Uterus (tissue), 4 donors: ENCODE data around the gene SASS6. TPM values are rescaled to one million over a fixed set of nuclear protein-coding genes. Genes with fewer than 3 reads are reported as not detected.

Source experiments
- DNase-seq, 2 donors: peaks; one replicate each; pipeline ENCODE4 v3.0.0-alpha.2; 2019 to 2020
- H3K27ac ChIP-seq, 2 donors: fragments of 200-600 bp; sonication (generic); 1 replicate in 1 of 2; 2 replicates in 1 of 2; pipeline ENCODE4 v1.5.1; 2016 to 2018
- H3K27me3 ChIP-seq, 2 donors: fragments of 200-600 bp; sonication (generic); one replicate each; pipeline ENCODE4 v1.5.1; 2018 to 2019; ENCODE audit warnings: control low read depth in 1 of 2
- H3K36me3 ChIP-seq, 2 donors: fragments of 200-600 bp; sonication (generic); one replicate each; pipeline ENCODE4 v1.5.1; 2019; ENCODE audit warnings: control low read depth in 1 of 2
- H3K4me1 ChIP-seq, 2 donors: fragments of 200-600 bp; sonication (generic); one replicate each; pipeline ENCODE4 v1.5.1; 2018 to 2019; ENCODE audit warnings: control low read depth in 1 of 2
- H3K4me3 ChIP-seq, 2 donors: fragments of 200-600 bp; sonication (generic); 1 replicate in 1 of 2; 2 replicates in 1 of 2; pipeline ENCODE4 v1.5.1; 2018 to 2019; ENCODE audit warnings: mild to moderate bottlenecking in 1 of 2
- H3K9me3 ChIP-seq, 2 donors: fragments of 200-600 bp; sonication (generic); one replicate each; pipeline ENCODE4 v1.5.1; 2019; ENCODE audit warnings: control low read depth in 1 of 2
- CTCF ChIP-seq, 4 experiments: fragments of 200-600 bp in 2 of 4; fragments of 450-650 bp in 2 of 4; sonication (generic) in 2 of 4; IDR thresholded peaks; one replicate each; pipeline ENCODE4 v1.5.1; 2016 to 2019; ENCODE audit warnings: antibody characterized with exemption in 4 of 4, mild to moderate bottlenecking in 2 of 4, moderate library complexity in 1 of 4
- POLR2A ChIP-seq, 2 donors: fragments of 450-650 bp; IDR thresholded peaks; one replicate each; pipeline ENCODE4 v1.6.1; 2016; ENCODE audit warnings: antibody characterized with exemption in 2 of 2, mild to moderate bottlenecking in 1 of 2, moderate library complexity in 1 of 2
- intact Hi-C: fragments of 100-400 bp; cut with DNase I; formaldehyde crosslinking; loops from one replicate; pipeline ENCODE4 v1.15.1; 2023; ENCODE audit warnings: low total_unique reads
- total RNA-seq, 4 donors: library from RNA; depleted of rRNA in 3 of 4; stranded (reverse); fragments of >200 nt in 3 of 4; gene quantifications; one replicate each; pipeline versions ENCODE4 v1.1.0 to v1.2.4, GENCODE V29; 2014 to 2023
- donor health status: DM: yes; HTN: yes; CAD: no.

The SASS6 gene
- total RNA-seq, 4 donors from 2014 or later, result 0.77 to 7.6 (median 4.5) TPM

DNA sequence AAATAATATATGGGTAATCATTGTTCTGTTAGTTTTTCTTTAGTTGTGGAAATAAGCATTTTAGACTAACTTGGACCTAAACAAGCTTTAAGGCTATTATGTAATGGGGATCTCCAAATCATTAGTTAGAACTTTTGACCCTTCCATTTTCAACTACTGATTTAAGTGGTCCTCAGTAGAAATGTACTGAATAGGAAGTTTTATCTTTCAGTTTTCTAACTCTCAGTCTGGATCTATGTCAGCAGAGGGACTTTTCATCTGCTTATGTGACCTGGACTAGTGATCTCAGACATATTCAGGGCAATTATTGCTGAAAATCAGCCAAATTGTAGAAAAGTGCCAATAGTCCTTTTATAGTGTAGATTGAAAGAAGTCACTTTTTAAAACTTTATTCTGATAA is 56.0 kb downstream of the SASS6 start:
- H3K36me3 ChIP-seq, result no peaks in the 10 kb centered on the region
- no peak overlapping the region for H3K27ac ChIP-seq
- intact Hi-C loops, result no loop called here

DNA sequence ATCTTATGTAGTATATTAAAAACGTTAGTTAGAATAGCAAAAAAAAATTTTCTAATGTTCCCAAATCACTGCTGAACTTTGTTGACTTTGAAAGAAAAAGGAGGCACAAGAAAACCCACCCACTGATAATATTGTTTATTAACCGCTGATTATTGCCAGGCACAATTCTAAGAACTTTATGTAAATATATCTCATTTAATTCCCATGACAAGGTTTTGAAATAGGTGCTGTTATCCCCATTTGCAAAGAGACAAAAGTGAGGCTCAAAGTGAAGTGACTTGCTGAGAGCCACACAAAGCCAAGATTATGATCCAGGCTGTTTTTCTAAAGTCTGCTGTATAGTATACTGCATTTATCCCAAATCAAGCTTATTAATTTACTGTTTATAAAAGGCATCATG is 56.4 kb downstream of the SASS6 start:
- no peak overlapping the region for H3K4me3 ChIP-seq
- TF ChIP-seq CTCF (IDR thresholded peaks at IDR 0.05), result no peak
- no peak for TF ChIP-seq POLR2A (IDR thresholded peaks at IDR 0.05)
- no peak for DNase-seq
- no peaks in the 10 kb centered on the region for H3K36me3 ChIP-seq
- no peaks in the 10 kb centered on the region for H3K4me1 ChIP-seq
- no peak overlapping the region for H3K27ac ChIP-seq
- intact Hi-C loops, result no loop called here
- no peaks in the 10 kb centered on the region for H3K9me3 ChIP-seq
- H3K27me3 ChIP-seq, result no peaks in the 10 kb centered on the region

More for the DNA sequence above, 56.0 kb downstream of the SASS6 start:
- Histone ChIP-seq H3K9me3 (no peaks in the 10 kb centered on the region), H3K4me3 (no peak overlapping the region), H3K4me1 (no peaks in the 10 kb centered on the region), H3K27me3 (no peaks in the 10 kb centered on the region)
- DNase-seq, result no peak
- TF ChIP-seq POLR2A (IDR thresholded peaks at IDR 0.05) (no peak), CTCF (IDR thresholded peaks at IDR 0.05) (no peak)

GRCh38 chr1:100075773-100076172 is 57.0 kb downstream of the SASS6 start:
- DNase-seq, result no peak
- H3K4me1 ChIP-seq, result no peaks in the 10 kb centered on the region
- no peak for TF ChIP-seq CTCF (IDR thresholded peaks at IDR 0.05)
- TF ChIP-seq POLR2A (IDR thresholded peaks at IDR 0.05), result no peak
- intact Hi-C loops, result no loop called here
- no peak overlapping the region for H3K4me3 ChIP-seq
- H3K27me3 ChIP-seq, result no peaks in the 10 kb centered on the region
- H3K9me3 ChIP-seq, result no peaks in the 10 kb centered on the region
- no peaks in the 10 kb centered on the region for H3K36me3 ChIP-seq
- no peak overlapping the region for H3K27ac ChIP-seq

DNA sequence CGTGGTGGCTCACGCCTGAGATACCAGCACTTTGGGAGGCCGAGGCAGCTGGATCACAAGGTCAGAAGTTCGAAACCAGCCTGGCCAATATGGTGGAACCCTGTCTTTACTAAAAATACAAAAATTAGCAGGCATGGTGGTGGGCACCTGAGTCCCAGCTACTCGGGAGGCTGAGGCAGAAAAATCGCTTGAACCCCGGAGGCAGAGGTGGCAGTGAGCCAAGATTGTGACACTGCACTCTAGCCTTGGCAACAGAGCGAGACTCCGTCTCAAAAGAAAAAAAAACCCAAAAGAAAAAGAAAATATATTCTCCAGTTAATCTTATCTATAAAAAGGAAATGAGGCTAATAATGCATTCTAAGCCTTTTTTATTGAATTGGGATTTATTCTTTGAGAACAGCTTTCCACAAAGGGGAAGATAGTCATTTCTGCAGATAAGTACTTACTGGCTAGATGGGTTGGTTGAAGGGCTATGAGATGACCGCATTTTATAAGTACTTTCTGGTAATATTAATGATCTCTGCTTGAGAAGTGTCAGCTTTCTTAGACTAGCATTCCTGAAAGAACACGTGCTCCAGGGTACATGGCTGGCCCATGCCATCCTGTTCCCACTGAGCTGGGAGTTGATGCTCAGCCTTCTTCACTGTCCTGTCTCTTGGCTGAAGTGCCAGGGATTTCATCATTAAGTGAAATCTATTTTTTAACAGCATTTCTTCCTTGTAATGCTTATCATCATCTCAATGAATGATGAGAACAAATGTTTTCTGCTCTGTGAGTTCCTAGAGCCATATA is 57.9 kb downstream of the SASS6 start:
- no peak overlapping the region for H3K4me3 ChIP-seq
- no peaks in the 10 kb centered on the region for H3K9me3 ChIP-seq
- no peak overlapping the region for H3K27ac ChIP-seq
- no peaks in the 10 kb centered on the region for H3K36me3 ChIP-seq
- intact Hi-C loops, result no loop called here
- H3K27me3 ChIP-seq, result no peaks in the 10 kb centered on the region
- no peak for DNase-seq
- TF ChIP-seq CTCF (IDR thresholded peaks at IDR 0.05) (no peak), POLR2A (IDR thresholded peaks at IDR 0.05) (no peak)
- H3K4me1 ChIP-seq, result no peaks in the 10 kb centered on the region

- H3K27me3 ChIP-seq, result no peaks in the 10 kb centered on the region
- H3K36me3 ChIP-seq, result no peaks in the 10 kb centered on the region
- H3K4me1 ChIP-seq, result no peaks in the 10 kb centered on the region
- no peak overlapping the region for H3K4me3 ChIP-seq
- TF ChIP-seq POLR2A (IDR thresholded peaks at IDR 0.05), result no peak
- TF ChIP-seq CTCF (IDR thresholded peaks at IDR 0.05), result no peak
- H3K9me3 ChIP-seq, result no peaks in the 10 kb centered on the region
- DNase-seq, result no peak
- intact Hi-C loops, result no loop called here
- H3K27ac ChIP-seq, result no peak overlapping the region
Measured at GRCh38 chr1:100073531-100073930, 59.2 kb downstream of the SASS6 start.
